OCI-LY3 (cell line): ENCODE measurements around the gene TLE6.
"Not testable (repeated sequence)": the region's sequence is repeated elsewhere in the genome, so short reads cannot be mapped to it uniquely, and the experiment has no call there.

Source experiments
- H2AFZ ChIP-seq: fragments of 200-600, 300-600 bp; shearing (Covaris generic); 2 replicates; pipeline ENCODE4 v1.6.0; 2014; ENCODE audit warnings: antibody characterized with exemption, low read depth, low read length
- H3K27ac ChIP-seq: fragments of 200-600, 300-600 bp; sonication (generic); 2 replicates; pipeline ENCODE4 v1.5.1; 2014; ENCODE audit warnings: mild to moderate bottlenecking, low read length, moderate library complexity, mixed read lengths
- H3K27me3 ChIP-seq: fragments of 200-600, 300-600 bp; sonication (generic); 2 replicates; pipeline ENCODE4 v1.6.1; 2014; ENCODE audit warnings: low read depth, low read length, mixed read lengths
- H3K36me3 ChIP-seq: fragments of 200-600, 300-600 bp; sonication (generic); replicated peaks from 2 replicates; pipeline ENCODE3; 2014; ENCODE audit warnings: low read depth, low read length, mixed read lengths
- H3K4me1 ChIP-seq: fragments of 300-600, 200-600 bp; sonication (generic); 2 replicates; pipeline ENCODE4 v1.6.1; 2014; ENCODE audit warnings: low read length, mixed read lengths
- H3K4me2 ChIP-seq: fragments of 200-600, 300-600 bp; sonication (generic); 2 replicates; pipeline ENCODE4 v1.6.1; 2014; ENCODE audit warnings: low read length, mixed read lengths
- H3K4me3 ChIP-seq: fragments of 300-600, 200-600 bp; sonication (generic); 2 replicates; pipeline ENCODE4 v1.5.1; 2014; ENCODE audit warnings: antibody characterized with exemption, mild to moderate bottlenecking, low read length, moderate library complexity
- H3K79me2 ChIP-seq: fragments of 300-600, 200-600 bp; shearing (Covaris generic); 2 replicates; pipeline ENCODE4 v1.6.1; 2014; ENCODE audit warnings: mild to moderate bottlenecking, low read length, mixed read lengths
- H3K9ac ChIP-seq: fragments of 300-600, 200-600 bp; shearing (Covaris generic); 2 replicates; pipeline ENCODE4 v1.6.0; 2014; ENCODE audit warnings: mild to moderate bottlenecking, low read length, moderate library complexity
- H3K9me3 ChIP-seq: fragments of 200-600, 300-600 bp; shearing (Covaris generic); 2 replicates; pipeline ENCODE4 v1.6.1; 2014; ENCODE audit warnings: low read length, mixed read lengths; ENCODE audit not compliant: insufficient read depth
- H4K20me1 ChIP-seq: fragments of 200-600, 300-600 bp; sonication (generic); 2 replicates; pipeline ENCODE4 v1.6.1; 2016; ENCODE audit warnings: low read length, mixed read lengths; ENCODE audit not compliant: insufficient read depth
- CTCF ChIP-seq: fragments of 200-600, 300-600 bp; sonication (generic); IDR thresholded peaks from 2 replicates; pipeline ENCODE4 v1.5.1; 2014; ENCODE audit warnings: antibody characterized with exemption, low read length, low read depth
- EZH2phosphoT487 ChIP-seq: fragments of 200-600 bp; shearing (Covaris generic); IDR thresholded peaks from 2 replicates; pipeline ENCODE4 v1.6.1; 2018; ENCODE audit warnings: antibody characterized with exemption, mixed run types, low read depth

TLE6 gene

GRCh38 chr19:2977001-2977745, at the start of gene TLE6:
Gene TLE6 (plus strand): TSS chr19:2977564. CDS start chr19:2978234, 670 bp downstream.
- Histone ChIP-seq H3K27me3 (no peaks in the 10 kb centered on the region), H4K20me1 (no peaks in the 10 kb centered on the region), H3K9me3 (no peaks in the 10 kb centered on the region), H3K79me2 (no peaks in the 10 kb centered on the region), H3K4me3 (peak within 1 kb of the TSS; percentile 78), H3K36me3 (no peaks in the 10 kb centered on the region), H3K4me1 (peaks cover 12% of the 10 kb centered on the region), H3K27ac (no peak within 1 kb of the TSS), H3K9ac (peak within 1 kb of the TSS; percentile 55), H3K4me2 (peak within 1 kb of the TSS; percentile 93), H2AFZ (peak within 1 kb of the TSS; percentile 82)
- no peak for TF ChIP-seq CTCF
- no peak for TF ChIP-seq EZH2phosphoT487

- Histone ChIP-seq H3K79me2 (no peaks in the 10 kb centered on the region), H3K9me3 (peaks cover 18% of the 10 kb centered on the region), H3K27me3 (no peaks in the 10 kb centered on the region), H3K9ac (no peak overlapping the region), H3K27ac (no peak overlapping the region), H3K4me3 (no peak overlapping the region), H4K20me1 (no peaks in the 10 kb centered on the region), H3K4me1 (peaks cover 5% of the 10 kb centered on the region), H2AFZ (no peak overlapping the region), H3K4me2 (no peak overlapping the region), H3K36me3 (peaks cover 39% of the 10 kb centered on the region)
- no peak for TF ChIP-seq CTCF
- no peak for TF ChIP-seq EZH2phosphoT487
Measured at GRCh38 chr19:2933490-2933910, 43.9 kb upstream of the TLE6 start.

- peaks cover 36% of the 10 kb centered on the region for H3K36me3 ChIP-seq
- H4K20me1 ChIP-seq = not testable (repeated sequence)
Measured at GRCh38 chr19:2935863-2936262, 41.5 kb upstream of the TLE6 start.

GRCh38 chr19:2942928-2943640, 34.3 kb upstream of the TLE6 start:
- no peak for TF ChIP-seq EZH2phosphoT487
- Histone ChIP-seq H3K4me2 (no peak overlapping the region), H2AFZ (no peak overlapping the region), H3K4me1 (0 out of 2 replicates have a peak, but pooled peaks cover 2% of the 10 kb centered on the region), H3K9me3 (no peaks in the 10 kb centered on the region), H3K27me3 (no peaks in the 10 kb centered on the region), H3K9ac (no peak overlapping the region), H3K27ac (no peak overlapping the region), H4K20me1 (no peaks in the 10 kb centered on the region), H3K4me3 (no peak overlapping the region), H3K79me2 (peaks cover 6% of the 10 kb centered on the region; the same call in 1 of the 2 replicates), H3K36me3 (peaks cover 3% of the 10 kb centered on the region)

More at GRCh38 chr19:2935863-2936262, 41.5 kb upstream of the TLE6 start:
- H2AFZ ChIP-seq, H3K4me1 ChIP-seq, H3K9ac ChIP-seq, H3K27me3 ChIP-seq, H3K27ac ChIP-seq, H3K79me2 ChIP-seq, H3K4me3 ChIP-seq, H3K4me2 ChIP-seq: not testable (repeated sequence)
- peaks cover 18% of the 10 kb centered on the region for H3K9me3 ChIP-seq

GRCh38 chr19:2944403-2944774, 33.0 kb upstream of the TLE6 start:
- H3K4me2 ChIP-seq = peak overlapping the region; percentile 59
- peak overlapping the region; percentile 51; the same call in 1 of the 2 replicates for H2AFZ ChIP-seq
- no peak for TF ChIP-seq CTCF
- TF ChIP-seq EZH2phosphoT487 = no peak
- no peaks in the 10 kb centered on the region for H3K36me3 ChIP-seq
- H3K4me1 ChIP-seq = peaks cover 5% of the 10 kb centered on the region
- H3K4me3 ChIP-seq = peak overlapping the region; percentile 96
- no peak overlapping the region for H3K27ac ChIP-seq
- no peaks in the 10 kb centered on the region for H3K9me3 ChIP-seq
- no peaks in the 10 kb centered on the region for H3K27me3 ChIP-seq
- peak overlapping the region; percentile 68 for H3K9ac ChIP-seq
- peaks cover 13% of the 10 kb centered on the region for H3K79me2 ChIP-seq
- H4K20me1 ChIP-seq = no peaks in the 10 kb centered on the region
